Measurements from ENCODE around the gene SLC66A2.

DNA sequence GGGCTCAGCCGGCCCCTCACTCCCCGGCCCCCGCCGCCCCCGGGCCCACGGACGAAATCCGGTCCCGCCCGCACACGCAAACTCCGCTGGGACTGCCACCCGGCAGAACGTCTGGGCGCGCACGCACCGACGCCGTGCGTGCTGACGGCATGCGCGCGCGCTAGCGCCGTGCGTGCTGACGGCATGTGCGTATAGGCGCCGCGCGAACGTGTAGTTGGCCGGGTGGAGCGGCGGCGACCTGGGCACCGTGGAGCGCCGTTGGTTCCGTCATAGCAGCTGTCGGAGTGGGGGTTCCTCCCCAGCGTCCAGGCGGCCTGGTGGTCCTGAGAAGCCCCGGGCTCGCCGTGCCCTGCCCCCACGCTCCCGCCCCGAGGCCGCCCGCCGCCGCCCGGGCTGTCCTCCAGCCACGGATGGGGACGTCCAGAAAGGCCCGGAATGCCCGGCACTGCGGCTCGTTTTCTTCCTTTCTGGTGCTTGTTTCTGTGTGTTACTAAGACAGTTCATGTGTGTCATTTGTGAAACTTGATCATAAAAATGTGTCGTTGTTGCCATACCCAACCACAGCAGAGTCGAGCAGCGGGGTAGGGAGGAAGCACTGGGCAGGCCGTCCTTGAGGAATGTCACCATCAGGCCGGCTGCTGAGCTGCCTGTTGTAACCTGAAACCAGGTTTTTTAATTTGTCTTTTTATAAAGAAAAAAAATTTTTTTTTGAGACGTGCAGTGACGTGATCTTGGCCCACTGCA lies 37.2 kb upstream of the SLC66A2 start, which contains the start of gene TXNL4A:
- TF ChIP-seq, protein P1, sequence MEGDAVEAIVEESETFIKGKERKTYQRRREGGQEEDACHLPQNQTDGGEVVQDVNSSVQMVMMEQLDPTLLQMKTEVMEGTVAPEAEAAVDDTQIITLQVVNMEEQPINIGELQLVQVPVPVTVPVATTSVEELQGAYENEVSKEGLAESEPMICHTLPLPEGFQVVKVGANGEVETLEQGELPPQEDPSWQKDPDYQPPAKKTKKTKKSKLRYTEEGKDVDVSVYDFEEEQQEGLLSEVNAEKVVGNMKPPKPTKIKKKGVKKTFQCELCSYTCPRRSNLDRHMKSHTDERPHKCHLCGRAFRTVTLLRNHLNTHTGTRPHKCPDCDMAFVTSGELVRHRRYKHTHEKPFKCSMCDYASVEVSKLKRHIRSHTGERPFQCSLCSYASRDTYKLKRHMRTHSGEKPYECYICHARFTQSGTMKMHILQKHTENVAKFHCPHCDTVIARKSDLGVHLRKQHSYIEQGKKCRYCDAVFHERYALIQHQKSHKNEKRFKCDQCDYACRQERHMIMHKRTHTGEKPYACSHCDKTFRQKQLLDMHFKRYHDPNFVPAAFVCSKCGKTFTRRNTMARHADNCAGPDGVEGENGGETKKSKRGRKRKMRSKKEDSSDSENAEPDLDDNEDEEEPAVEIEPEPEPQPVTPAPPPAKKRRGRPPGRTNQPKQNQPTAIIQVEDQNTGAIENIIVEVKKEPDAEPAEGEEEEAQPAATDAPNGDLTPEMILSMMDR (IDR thresholded peaks at IDR 0.05), result no peak
- TF ChIP-seq EP300 (IDR thresholded peaks at IDR 0.05) (no peak), POLR2A (IDR thresholded peaks at IDR 0.05; ENCODE audit: low read depth) (peak; percentile 82)

All from esophagus muscularis mucosa (tissue), 4 donors.